GM12865 (cell line): Measurements from ENCODE around the gene LRRC43.

Source experiments
- DNase-seq: peaks from one replicate; pipeline ENCODE4 v3.0.0; 2010; ENCODE audit warnings: low read depth
- H3K4me3 ChIP-seq: 2 replicates; pipeline ENCODE4 v1.5.1; 2011; ENCODE audit warnings: mild to moderate bottlenecking, low read depth, low read length, control low read depth
- CTCF ChIP-seq: IDR thresholded peaks from 2 replicates; pipeline ENCODE4 v1.5.1; 2011; ENCODE audit warnings: low read length, control low read depth, low read depth, inconsistent platforms; ENCODE audit not compliant: insufficient read depth; ENCODE audit errors: missing control alignments

LRRC43 gene

GRCh38 chr12:122194804-122195203 is 11.9 kb downstream of the LRRC43 start:
- no peak overlapping the region for H3K4me3 ChIP-seq
- DNase-seq: no peak
- TF ChIP-seq CTCF: no peak

GRCh38 chr12:122195405-122195804 is 12.5 kb downstream of the LRRC43 start:
- H3K4me3 ChIP-seq: no peak overlapping the region
- no peak for TF ChIP-seq CTCF
- no peak for DNase-seq

- peak overlapping the region; percentile 29 for H3K4me3 ChIP-seq
- DNase-seq: no peak
- TF ChIP-seq CTCF: no peak
These were observed 14.7 kb downstream of the LRRC43 start for GRCh38 chr12:122197612-122197966.

- no peak for DNase-seq
- no peak for TF ChIP-seq CTCF
- no peak overlapping the region for H3K4me3 ChIP-seq
These were observed 16.8 kb downstream of the LRRC43 start for GRCh38 chr12:122199484-122200355.

GRCh38 chr12:122200541-122201175 is 17.7 kb downstream of the LRRC43 start:
- no peak overlapping the region for H3K4me3 ChIP-seq
- no peak for DNase-seq
- TF ChIP-seq CTCF: no peak

- no peak for DNase-seq
- TF ChIP-seq CTCF: no peak
These were observed 18.5 kb downstream of the LRRC43 start for GRCh38 chr12:122201381-122201780.

More at GRCh38 chr12:122201381-122201780, 18.5 kb downstream of the LRRC43 start:
- H3K4me3 ChIP-seq: no peak overlapping the region
